Activated T-helper 1 cell treated with anti-CD3 and anti-CD28 coated beads, Interleukin-12 subunit alpha, Interleukin-12 subunit beta, Interleukin-2, Interleukin-4 antibody, amounts not matched to agents 30 ng/mL and 10 ng/mL and 1 ng/mL, durations not matched to agents 14 hours and 24 hours and 36 hours (primary cell): ENCODE measurements around the gene STBD1. TPM values are rescaled to one million over a fixed set of nuclear protein-coding genes. Genes with fewer than 3 reads are reported as not detected.

ENCODE experiments used
- DNase-seq: peaks from one replicate; pipeline ENCODE4 v3.0.0; 2021; ENCODE audit warnings: low spot score
- H3K27ac Mint-ChIP-seq: one replicate; pipeline ENCODE4 v1.8.0; 2021; ENCODE audit warnings: mild to moderate bottlenecking, mixed read lengths
- H3K27me3 Mint-ChIP-seq: one replicate; pipeline ENCODE4 v1.8.0; 2022; ENCODE audit warnings: mild to moderate bottlenecking, moderate library complexity, mixed read lengths; ENCODE audit not compliant: insufficient read depth
- H3K36me3 Mint-ChIP-seq: one replicate; pipeline ENCODE4 v1.8.0; 2021; ENCODE audit warnings: low read depth, mixed read lengths
- H3K4me1 Mint-ChIP-seq: one replicate; pipeline ENCODE4 v1.8.0; 2021; ENCODE audit warnings: low read depth, mixed read lengths
- H3K4me3 Mint-ChIP-seq: one replicate; pipeline ENCODE4 v1.8.0; 2021; ENCODE audit warnings: mild to moderate bottlenecking, moderate library complexity, mixed read lengths
- H3K9me3 Mint-ChIP-seq: one replicate; pipeline ENCODE4 v1.8.0; 2021; ENCODE audit warnings: mixed read lengths
- intact Hi-C: fragments of 100-400 bp; cut with micrococcal nuclease; formaldehyde crosslinking; loops from one replicate; pipeline ENCODE4 v1.15.1; 2024
- total RNA-seq: library from RNA; stranded (reverse); gene quantifications from 2 replicates; pipeline ENCODE4 v1.2.3, GENCODE V29; 2022

STBD1 gene
- total RNA-seq = 0.51 and 0.57 TPM in 2 replicates

GRCh38 chr4:76305971-76306881 lies at the start of gene STBD1:
STBD1 (plus strand) TSS chr4:76306733; CDS start chr4:76306770, 37 bp downstream.
- intact Hi-C loops = loop anchor here (1.0 to 10.0 kb wide), 7 partner anchors 247 to 1559 kb away; partner anchors contain the start of genes CCNG2, MRPL1, RCHY1 and SDAD1
- Mint-ChIP-seq H3K4me3 (peak within 1 kb of the TSS; percentile 68), H3K36me3 (peaks cover 2% of the 10 kb centered on the region), H3K4me1 (peaks cover 48% of the 10 kb centered on the region), H3K9me3 (no peaks in the 10 kb centered on the region), H3K27me3 (peaks cover 16% of the 10 kb centered on the region), H3K27ac (peak within 1 kb of the TSS; percentile 24)
- DNase-seq = peak; percentile 24

- no peaks in the 10 kb centered on the region for H3K9me3 Mint-ChIP-seq
- intact Hi-C loops = no loop called here
- no peak overlapping the region for H3K4me3 Mint-ChIP-seq
- peaks cover 35% of the 10 kb centered on the region for H3K27me3 Mint-ChIP-seq
- H3K4me1 Mint-ChIP-seq = no peaks in the 10 kb centered on the region
- no peak overlapping the region for H3K27ac Mint-ChIP-seq
- no peak for DNase-seq
- H3K36me3 Mint-ChIP-seq = no peaks in the 10 kb centered on the region
Measured at GRCh38 chr4:76256968-76257367, 49.6 kb upstream of the STBD1 start.

- no peaks in the 10 kb centered on the region for H3K4me1 Mint-ChIP-seq
- no peak for DNase-seq
- intact Hi-C loops = no loop called here
- peaks cover 29% of the 10 kb centered on the region for H3K27me3 Mint-ChIP-seq
- no peaks in the 10 kb centered on the region for H3K9me3 Mint-ChIP-seq
- H3K36me3 Mint-ChIP-seq = no peaks in the 10 kb centered on the region
- no peak overlapping the region for H3K4me3 Mint-ChIP-seq
- H3K27ac Mint-ChIP-seq = no peak overlapping the region
Measured at GRCh38 chr4:76257824-76258223, 48.7 kb upstream of the STBD1 start.

DNA sequence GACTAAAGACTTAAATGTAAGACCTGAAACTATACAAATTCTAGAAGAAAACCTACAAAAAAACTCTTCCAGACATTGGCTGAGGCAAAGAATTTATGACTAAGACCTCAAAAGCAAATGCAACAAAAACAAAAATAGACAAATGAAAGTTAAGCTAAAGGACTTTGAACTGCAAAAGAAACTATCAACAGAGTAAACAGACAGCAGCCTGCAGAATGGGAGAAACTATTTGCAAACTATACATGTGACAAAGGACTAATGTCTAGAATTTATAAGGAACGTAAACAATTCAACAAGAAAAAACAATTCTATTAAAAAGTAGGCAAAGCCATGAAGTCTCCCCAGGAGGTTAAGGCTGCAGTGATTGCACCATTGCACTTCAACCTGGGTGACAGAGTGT lies 46.0 kb upstream of the STBD1 start:
- intact Hi-C loops = no loop called here
- no peak overlapping the region for H3K4me3 Mint-ChIP-seq
- H3K27ac Mint-ChIP-seq = no peak overlapping the region
- no peak for DNase-seq
- no peaks in the 10 kb centered on the region for H3K9me3 Mint-ChIP-seq
- H3K27me3 Mint-ChIP-seq = peaks cover 12% of the 10 kb centered on the region
- H3K4me1 Mint-ChIP-seq = no peaks in the 10 kb centered on the region
- no peaks in the 10 kb centered on the region for H3K36me3 Mint-ChIP-seq

- DNase-seq = no peak
- H3K36me3 Mint-ChIP-seq = no peaks in the 10 kb centered on the region
- intact Hi-C loops = no loop called here
- H3K27ac Mint-ChIP-seq = no peak overlapping the region
- peaks cover 3% of the 10 kb centered on the region for H3K27me3 Mint-ChIP-seq
- H3K4me3 Mint-ChIP-seq = no peak overlapping the region
- H3K4me1 Mint-ChIP-seq = no peaks in the 10 kb centered on the region
- no peaks in the 10 kb centered on the region for H3K9me3 Mint-ChIP-seq
Measured at GRCh38 chr4:76265631-76266218, 40.8 kb upstream of the STBD1 start.

DNA sequence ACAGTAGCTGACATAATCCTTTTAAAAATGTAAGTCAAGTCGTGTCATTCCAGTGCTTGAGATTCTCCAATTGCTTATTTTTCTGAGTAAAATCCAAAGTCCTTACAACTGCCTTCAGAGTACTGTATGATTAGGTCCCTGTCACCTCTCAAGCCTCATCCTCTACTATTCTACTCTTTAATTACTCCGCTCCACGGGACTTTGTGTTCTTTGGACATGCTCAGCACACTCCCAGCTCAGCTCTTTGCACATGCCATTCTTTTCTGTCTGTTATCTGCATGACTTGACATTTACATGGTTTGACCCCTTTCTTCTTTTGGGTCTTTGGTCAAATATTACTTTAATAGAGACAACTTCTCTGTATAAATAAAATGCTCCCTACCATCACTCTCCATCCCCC lies 39.9 kb upstream of the STBD1 start:
- intact Hi-C loops = no loop called here
- H3K27me3 Mint-ChIP-seq = peaks cover 7% of the 10 kb centered on the region
- no peaks in the 10 kb centered on the region for H3K9me3 Mint-ChIP-seq
- H3K27ac Mint-ChIP-seq = no peak overlapping the region
- no peaks in the 10 kb centered on the region for H3K36me3 Mint-ChIP-seq
- no peaks in the 10 kb centered on the region for H3K4me1 Mint-ChIP-seq
- no peak overlapping the region for H3K4me3 Mint-ChIP-seq
- no peak for DNase-seq

GRCh38 chr4:76267811-76268210 lies 38.7 kb upstream of the STBD1 start:
- no peaks in the 10 kb centered on the region for H3K4me1 Mint-ChIP-seq
- no peak overlapping the region for H3K4me3 Mint-ChIP-seq
- no peaks in the 10 kb centered on the region for H3K36me3 Mint-ChIP-seq
- intact Hi-C loops = no loop called here
- no peak for DNase-seq
- no peaks in the 10 kb centered on the region for H3K9me3 Mint-ChIP-seq
- H3K27me3 Mint-ChIP-seq = peaks cover 12% of the 10 kb centered on the region
- no peak overlapping the region for H3K27ac Mint-ChIP-seq

DNA sequence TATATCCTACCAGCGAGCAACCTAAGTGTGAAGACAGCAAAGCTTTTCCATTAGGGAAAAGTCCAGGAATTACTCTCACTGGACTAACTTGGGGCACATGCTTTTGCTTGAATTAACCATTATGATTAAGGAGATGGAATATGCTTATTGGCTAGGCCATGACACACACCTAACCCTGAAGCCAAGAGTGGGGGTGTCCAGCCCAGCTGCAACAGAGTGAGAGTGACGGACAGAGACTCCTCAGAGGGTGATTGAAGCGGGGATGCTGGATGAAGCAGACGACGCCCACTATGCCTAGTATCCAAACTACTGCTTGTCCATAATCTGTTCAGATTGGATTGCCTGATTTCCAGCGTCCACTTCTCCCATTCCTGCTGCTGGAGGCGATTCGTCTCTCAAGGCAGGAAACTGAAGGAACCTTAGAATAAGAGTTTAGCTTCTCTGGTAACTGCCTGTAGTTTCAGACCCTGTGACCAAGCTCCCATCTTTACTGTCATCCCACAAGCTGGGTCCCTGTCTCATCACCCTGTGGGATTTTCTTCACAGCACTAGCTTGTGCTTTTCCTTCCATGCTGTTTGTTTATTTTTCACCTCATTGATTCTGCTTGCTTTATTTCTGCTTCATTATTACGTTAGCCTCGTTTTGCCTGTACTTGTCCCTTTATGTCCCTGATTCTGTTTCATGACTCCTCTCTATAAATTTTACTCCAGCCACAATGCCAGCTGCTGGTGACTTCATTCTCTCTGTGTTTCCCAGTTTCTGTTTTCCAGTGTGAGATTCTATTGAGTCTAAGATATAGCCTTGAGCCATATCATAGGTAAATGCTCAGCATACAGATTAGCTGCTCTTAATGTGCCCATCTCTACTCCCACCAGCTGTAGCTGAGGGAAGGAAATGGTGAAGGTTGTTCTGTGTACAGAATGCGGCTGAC lies 36.0 kb upstream of the STBD1 start:
- intact Hi-C loops = no loop called here
- no peak overlapping the region for H3K27ac Mint-ChIP-seq
- no peak for DNase-seq
- H3K9me3 Mint-ChIP-seq = no peaks in the 10 kb centered on the region
- H3K4me1 Mint-ChIP-seq = no peaks in the 10 kb centered on the region
- no peaks in the 10 kb centered on the region for H3K36me3 Mint-ChIP-seq
- H3K4me3 Mint-ChIP-seq = no peak overlapping the region
- peaks cover 26% of the 10 kb centered on the region for H3K27me3 Mint-ChIP-seq

DNA sequence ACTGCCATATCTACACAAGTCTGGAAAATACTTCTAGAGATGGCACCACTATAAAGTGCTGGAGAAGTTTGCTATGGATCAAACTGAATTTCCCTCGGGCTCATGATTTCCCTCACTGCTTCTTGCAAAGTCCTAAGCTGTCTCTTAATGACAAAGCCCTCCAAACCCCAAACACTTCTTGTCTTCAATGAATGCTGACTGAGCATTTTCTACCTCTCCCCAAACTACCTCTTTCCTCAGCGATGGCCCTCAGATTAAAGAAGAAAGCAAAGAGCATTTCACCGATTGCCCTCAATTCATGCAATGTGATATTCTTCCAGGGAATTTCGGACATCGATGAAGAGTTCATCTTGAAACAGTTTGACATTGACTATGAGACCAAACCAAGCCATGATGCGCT lies 35.3 kb upstream of the STBD1 start:
- no peak overlapping the region for H3K27ac Mint-ChIP-seq
- H3K27me3 Mint-ChIP-seq = peaks cover 30% of the 10 kb centered on the region
- H3K36me3 Mint-ChIP-seq = no peaks in the 10 kb centered on the region
- no peaks in the 10 kb centered on the region for H3K4me1 Mint-ChIP-seq
- intact Hi-C loops = no loop called here
- DNase-seq = no peak
- no peaks in the 10 kb centered on the region for H3K9me3 Mint-ChIP-seq
- no peak overlapping the region for H3K4me3 Mint-ChIP-seq

DNA sequence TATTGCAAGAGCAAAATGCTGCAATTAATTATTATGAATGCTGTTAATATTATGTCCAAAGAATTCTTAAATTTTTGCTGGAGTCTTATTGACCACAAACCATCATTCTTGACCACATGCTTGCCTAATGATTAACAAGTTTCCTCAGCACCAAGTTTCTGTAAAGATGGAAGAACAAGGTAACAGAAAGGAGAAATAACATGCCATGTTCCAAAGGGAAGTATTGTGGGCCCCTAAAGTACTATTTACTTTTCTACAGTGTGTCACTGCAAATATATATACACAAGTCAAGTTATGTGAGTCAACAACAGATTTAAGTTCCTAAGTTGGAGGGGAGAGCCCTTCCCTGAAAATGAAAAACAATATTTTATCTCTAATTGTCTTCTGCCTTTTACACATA lies 34.5 kb upstream of the STBD1 start:
- Mint-ChIP-seq H3K27me3 (peaks cover 33% of the 10 kb centered on the region), H3K9me3 (no peaks in the 10 kb centered on the region)

GRCh38 chr4:76272582-76272981 lies 34.0 kb upstream of the STBD1 start:
- intact Hi-C loops = no loop called here
- no peaks in the 10 kb centered on the region for H3K9me3 Mint-ChIP-seq

More for the DNA sequence above, 34.5 kb upstream of the STBD1 start:
- no peak overlapping the region for H3K4me3 Mint-ChIP-seq
- no peaks in the 10 kb centered on the region for H3K36me3 Mint-ChIP-seq
- no peak for DNase-seq
- no peaks in the 10 kb centered on the region for H3K4me1 Mint-ChIP-seq
- intact Hi-C loops = no loop called here
- H3K27ac Mint-ChIP-seq = no peak overlapping the region

GRCh38 chr4:76272999-76273398 lies 33.5 kb upstream of the STBD1 start:
- Mint-ChIP-seq H3K27me3 (peaks cover 33% of the 10 kb centered on the region), H3K27ac (no peak overlapping the region), H3K4me1 (no peaks in the 10 kb centered on the region), H3K9me3 (no peaks in the 10 kb centered on the region), H3K36me3 (no peaks in the 10 kb centered on the region), H3K4me3 (no peak overlapping the region)
- intact Hi-C loops = no loop called here
- no peak for DNase-seq

More at GRCh38 chr4:76272582-76272981, 34.0 kb upstream of the STBD1 start:
- DNase-seq = no peak
- H3K36me3 Mint-ChIP-seq = no peaks in the 10 kb centered on the region
- H3K4me3 Mint-ChIP-seq = no peak overlapping the region
- H3K27ac Mint-ChIP-seq = no peak overlapping the region
- H3K27me3 Mint-ChIP-seq = peaks cover 33% of the 10 kb centered on the region
- H3K4me1 Mint-ChIP-seq = no peaks in the 10 kb centered on the region
